ENCODE measurements around the gene DIRAS1.

DNA sequence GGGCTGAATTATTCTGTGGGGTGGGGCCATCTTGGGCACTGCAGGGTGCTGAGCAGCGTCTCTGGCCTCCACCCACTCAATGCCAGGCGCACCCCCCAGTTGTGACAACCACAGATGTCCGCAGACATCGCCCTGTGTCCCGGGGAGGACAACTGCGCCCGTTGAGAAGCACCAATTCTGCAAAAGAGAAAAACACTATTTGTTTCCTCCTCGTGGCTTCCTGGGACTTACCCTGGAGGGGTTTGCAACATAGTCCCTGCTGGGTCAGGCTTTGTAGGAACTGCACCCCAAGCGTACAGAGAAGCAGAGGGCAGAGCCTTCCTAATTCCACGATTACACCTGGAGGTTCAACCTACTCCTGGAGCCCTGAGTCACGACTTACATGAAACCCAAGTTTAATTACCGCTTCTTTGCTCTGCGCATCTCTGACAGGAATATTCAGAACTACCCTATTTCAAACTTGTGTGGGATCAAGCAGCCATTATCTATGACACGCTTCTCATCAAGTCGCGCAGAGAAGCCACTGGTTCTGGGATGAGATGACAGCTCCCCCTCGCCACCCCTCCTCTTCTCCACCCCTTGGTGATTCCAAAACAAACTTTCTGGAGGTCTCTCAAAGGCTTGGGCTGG is 29.8 kb upstream of the DIRAS1 start:
- TF ChIP-seq, protein P1, sequence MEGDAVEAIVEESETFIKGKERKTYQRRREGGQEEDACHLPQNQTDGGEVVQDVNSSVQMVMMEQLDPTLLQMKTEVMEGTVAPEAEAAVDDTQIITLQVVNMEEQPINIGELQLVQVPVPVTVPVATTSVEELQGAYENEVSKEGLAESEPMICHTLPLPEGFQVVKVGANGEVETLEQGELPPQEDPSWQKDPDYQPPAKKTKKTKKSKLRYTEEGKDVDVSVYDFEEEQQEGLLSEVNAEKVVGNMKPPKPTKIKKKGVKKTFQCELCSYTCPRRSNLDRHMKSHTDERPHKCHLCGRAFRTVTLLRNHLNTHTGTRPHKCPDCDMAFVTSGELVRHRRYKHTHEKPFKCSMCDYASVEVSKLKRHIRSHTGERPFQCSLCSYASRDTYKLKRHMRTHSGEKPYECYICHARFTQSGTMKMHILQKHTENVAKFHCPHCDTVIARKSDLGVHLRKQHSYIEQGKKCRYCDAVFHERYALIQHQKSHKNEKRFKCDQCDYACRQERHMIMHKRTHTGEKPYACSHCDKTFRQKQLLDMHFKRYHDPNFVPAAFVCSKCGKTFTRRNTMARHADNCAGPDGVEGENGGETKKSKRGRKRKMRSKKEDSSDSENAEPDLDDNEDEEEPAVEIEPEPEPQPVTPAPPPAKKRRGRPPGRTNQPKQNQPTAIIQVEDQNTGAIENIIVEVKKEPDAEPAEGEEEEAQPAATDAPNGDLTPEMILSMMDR (conservative IDR thresholded peaks at IDR 0.05 in 1 of 2, IDR thresholded peaks at IDR 0.05 in 1 of 2; ENCODE audit: low read depth in 1 of 2, low read length in 2 of 2) = no peak
- no peak for TF ChIP-seq EZH2 (IDR thresholded peaks at IDR 0.05; ENCODE audit: low read length, missing control alignments)

Measured in fibroblast of lung (primary cell).